LHCN-M2 (cell line): Measurements from ENCODE around the gene PAPSS1. TPM values are rescaled to one million over a fixed set of nuclear protein-coding genes. Genes with fewer than 3 reads are reported as not detected.

Experiments
- DNase-seq: peaks from one replicate; pipeline ENCODE4 v3.0.0-alpha.2; 2012; ENCODE audit warnings: low read depth
- total RNA-seq: library from RNA; depleted of rRNA; stranded (reverse); fragments of >200 nt; gene quantifications from 2 replicates; pipeline ENCODE4 v1.2.3, GENCODE V29; 2014

The PAPSS1 gene
- total RNA-seq, 1 experiment from 2014 or later = 84.2 TPM

- DNase-seq = no peak
Measured at GRCh38 chr4:107629318-107629717, 90.7 kb downstream of the PAPSS1 start.

GRCh38 chr4:107625391-107625902, 94.6 kb downstream of the PAPSS1 start:
- no peak for DNase-seq

- DNase-seq = no peak
Measured at GRCh38 chr4:107624024-107624423, 96.0 kb downstream of the PAPSS1 start.

- no peak for DNase-seq
Measured at GRCh38 chr4:107622006-107622405, 98.0 kb downstream of the PAPSS1 start.

- peak; percentile 48 for DNase-seq
Measured at GRCh38 chr4:107619731-107620130, 100.3 kb downstream of the PAPSS1 start.

DNA sequence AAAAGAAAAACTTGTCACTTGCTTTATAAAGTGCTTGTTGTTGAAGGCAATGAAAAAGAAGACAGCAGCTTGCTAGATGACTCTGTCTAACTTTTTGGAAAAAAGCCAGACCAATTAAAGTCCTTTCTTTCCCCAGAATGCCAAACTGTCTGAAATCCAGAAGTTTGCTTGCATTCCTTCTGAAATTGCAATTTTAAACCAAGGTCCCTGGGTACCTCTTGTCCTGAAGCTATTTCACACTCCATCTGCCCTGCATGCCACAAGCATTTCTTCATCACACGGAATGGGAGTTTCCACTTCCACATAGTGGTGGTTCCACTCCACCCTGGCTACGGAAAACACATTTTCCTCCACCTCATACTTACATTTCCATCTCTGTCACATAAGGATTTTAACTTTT, 101.0 kb downstream of the PAPSS1 start:
- DNase-seq = peak; percentile 94

DNA sequence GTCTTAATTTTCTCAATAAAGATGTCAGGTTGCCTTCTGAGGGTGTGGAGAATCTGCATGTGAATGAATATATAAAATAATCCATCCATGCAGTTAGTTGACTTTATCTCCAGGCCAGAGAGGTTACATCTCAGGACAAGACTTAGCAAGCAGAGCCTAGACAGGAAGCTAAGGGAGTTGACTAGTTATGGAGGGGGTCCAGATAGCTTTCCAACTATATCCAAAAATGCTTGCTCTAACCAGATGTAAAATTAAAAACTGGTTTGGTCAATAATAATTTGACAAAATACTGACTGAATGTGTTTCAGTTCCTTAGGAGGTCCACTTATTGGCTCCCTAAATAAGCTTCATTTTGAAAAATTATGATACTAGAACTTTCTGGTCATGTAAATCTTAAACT, 101.4 kb downstream of the PAPSS1 start:
- no peak for DNase-seq

DNA sequence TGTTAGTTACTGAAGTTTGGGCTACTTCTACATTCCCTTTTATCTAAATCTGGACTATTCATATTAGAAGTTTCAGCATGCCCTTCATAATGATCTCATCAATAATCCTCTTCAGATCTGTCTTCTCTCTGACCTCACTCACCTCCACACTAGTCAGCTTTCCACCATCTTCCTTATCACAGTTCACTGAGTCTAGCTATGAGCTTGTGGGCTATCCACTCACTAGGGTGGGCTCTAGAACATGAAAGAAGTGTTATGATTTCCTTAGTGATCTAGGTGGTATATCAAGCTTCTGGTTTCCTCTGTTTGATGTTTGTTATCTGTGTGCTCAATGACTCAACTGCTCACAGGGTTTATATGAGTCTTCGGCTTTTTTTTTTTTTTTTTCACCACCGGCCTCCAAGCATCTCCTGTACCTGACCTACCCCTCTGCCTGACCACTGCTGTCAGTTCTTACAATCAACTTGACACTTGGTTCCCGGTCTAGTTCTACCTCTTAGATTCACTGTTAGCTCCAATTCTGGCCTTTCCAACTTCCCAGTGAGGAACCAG, 103.1 kb downstream of the PAPSS1 start:
- no peak for DNase-seq

GRCh38 chr4:107615809-107616208, 104.2 kb downstream of the PAPSS1 start:
- peak; percentile 21 for DNase-seq

- DNase-seq = peak; percentile 8
Measured at GRCh38 chr4:107603430-107603829, 116.6 kb downstream of the PAPSS1 start.

GRCh38 chr4:107600983-107601382, 119.1 kb downstream of the PAPSS1 start:
- no peak for DNase-seq

DNA sequence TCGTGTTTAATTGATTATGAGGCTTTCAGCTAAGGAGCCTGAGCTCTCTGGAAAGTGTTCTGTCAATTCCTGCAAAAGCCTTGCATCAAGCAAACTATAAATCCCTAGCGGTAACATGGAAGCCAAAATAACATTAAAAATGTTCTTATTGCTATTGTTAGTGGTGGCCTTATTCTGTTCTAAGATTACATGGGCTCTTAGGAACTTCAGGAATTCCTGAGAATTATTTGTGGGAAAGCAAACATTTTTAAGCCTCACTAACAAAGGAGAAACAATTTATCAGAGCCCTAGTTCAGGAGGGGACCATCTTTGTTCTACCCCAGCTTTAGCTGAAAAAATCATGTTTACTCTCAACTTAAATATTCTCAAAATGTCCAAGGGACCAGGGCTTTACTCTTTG, 119.6 kb downstream of the PAPSS1 start:
- DNase-seq = peak; percentile 61

DNA sequence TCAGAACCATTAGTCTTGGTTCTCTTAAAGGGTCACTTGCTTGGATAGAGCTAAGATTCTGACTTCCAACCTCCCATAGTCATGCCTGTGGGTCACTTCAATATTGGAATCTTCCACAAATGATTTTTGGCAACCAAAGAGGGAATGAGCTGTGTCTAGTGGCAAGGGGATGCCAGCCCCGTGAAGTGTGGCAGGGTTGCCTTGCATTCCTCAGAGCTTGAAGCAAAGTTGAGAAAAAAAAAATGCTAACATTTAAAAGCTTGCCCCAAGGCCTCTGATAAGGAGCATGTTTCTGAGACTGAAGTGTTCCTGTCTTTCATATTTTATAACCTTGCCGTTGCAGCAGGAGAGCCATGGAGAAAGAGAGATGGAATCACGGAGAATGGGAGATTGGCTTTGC, 120.2 kb downstream of the PAPSS1 start:
- peak; percentile 23 for DNase-seq

- no peak for DNase-seq
Measured at GRCh38 chr4:107593230-107593629, 126.8 kb downstream of the PAPSS1 start.

DNA sequence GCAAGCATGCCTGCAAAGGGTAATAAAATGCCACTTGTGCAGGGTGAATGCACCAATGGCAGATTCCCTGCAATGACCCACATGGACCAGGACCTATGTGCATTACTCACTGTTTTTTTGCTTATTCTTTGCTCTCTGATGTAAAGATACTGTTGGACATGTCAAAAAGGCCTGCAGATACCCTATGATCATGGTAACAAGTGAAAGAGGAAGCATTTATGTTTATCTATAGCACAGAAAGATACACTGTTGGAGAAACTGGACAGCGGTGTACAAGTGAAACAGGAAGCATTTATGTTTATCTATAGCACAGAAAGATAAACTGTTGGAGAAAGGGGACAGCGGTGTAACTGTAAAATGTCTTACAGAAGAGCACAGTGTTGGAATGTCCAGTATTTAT, 127.5 kb downstream of the PAPSS1 start:
- DNase-seq = no peak

- DNase-seq = no peak
Measured at GRCh38 chr4:107589269-107589668, 130.8 kb downstream of the PAPSS1 start.

DNA sequence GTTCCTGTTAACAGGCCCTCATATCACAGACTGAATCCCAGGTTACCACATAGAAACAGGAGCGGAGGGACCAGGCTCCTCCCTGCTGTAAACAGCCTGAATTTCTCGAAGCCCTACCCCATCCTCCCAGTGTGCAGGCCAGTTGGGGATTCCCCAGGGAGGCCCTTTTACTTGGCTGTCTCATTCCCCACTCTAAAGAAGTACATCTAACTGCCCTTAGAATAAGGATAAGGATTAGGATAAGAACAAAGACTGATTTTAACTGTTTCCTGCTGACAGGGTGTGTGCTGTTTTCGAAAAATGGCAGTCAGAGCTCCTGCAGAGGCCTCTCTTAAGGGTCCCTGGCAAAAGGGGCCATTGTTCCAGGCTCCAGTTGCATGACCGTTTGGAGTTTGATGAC, 133.7 kb downstream of the PAPSS1 start:
- DNase-seq = no peak

- no peak for DNase-seq
Measured at GRCh38 chr4:107579099-107579498, 140.9 kb downstream of the PAPSS1 start.

DNA sequence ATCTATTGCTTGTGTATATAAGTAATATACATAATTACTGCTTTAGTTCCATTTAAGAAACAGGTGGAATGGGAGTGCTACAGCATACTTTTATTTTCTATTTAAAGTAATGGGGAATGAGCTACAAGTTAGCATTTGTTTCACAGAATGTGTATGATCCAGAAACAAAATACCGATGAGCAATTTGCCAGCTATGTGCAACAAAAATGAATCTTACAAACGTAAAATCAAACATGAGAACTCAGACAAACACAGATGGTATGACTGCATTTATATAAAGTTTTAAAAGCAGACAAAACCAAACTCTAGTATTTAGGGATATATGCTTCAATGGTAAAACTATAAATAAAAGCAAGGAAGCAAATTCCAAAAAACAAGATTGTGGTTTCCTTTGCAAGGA, 141.7 kb downstream of the PAPSS1 start:
- DNase-seq = peak; percentile 10

GRCh38 chr4:107577743-107578142, 142.3 kb downstream of the PAPSS1 start:
- no peak for DNase-seq

DNA sequence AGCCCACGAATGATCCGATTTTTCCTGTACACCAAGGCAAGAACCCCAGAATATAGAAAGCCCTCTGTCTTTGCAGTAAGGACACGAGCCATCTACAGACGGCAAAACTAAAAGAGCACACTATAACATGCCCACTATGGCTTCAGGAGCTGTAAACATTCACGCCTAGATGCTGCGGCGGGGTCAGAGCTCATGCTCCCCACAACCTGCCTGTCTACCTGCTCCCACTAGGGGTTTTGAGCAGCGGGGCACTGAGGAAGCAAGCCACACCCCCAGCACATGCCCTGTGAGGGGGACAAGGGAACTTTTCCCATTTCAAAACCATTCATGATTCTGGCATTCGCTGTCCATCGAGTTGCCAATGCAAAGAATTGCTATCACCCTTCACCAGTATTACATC, 144.8 kb downstream of the PAPSS1 start:
- DNase-seq = no peak

DNA sequence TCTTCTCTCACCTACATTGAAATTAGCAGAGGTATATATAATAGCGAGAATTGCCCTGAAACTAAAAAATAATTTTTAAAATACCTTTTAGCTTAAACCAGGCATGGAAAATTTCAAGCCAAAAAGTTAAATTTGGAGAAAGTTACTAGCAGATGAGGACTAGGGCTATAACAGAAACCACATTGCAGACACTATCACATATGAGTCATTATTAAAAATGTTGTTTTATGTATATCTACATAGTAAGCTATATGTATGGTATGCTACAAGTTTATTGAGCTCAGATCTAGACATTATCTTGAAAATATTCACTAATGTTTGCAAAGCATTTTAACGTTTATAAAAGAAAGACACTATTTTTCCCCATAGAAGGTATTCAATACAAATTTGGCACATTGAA, 147.8 kb downstream of the PAPSS1 start:
- no peak for DNase-seq

DNA sequence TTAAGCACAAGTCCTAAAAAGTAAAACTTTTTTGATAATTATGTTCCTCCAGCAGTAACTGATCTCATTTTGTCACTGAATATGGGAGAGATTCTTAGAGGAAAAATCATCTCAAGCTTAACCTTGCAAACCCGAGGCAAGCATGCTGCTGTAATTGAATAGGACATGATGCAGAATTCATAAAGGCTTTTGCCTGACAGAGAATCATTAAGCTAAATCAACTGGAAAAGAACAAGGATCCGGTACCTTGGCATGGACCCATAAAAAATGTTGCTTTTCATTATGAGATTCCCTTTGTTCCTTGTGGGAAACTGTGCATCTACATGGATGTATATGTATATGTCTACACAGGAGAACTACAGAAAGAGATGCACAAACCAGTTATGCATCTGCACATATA, 149.1 kb downstream of the PAPSS1 start:
- no peak for DNase-seq

GRCh38 chr4:107564326-107564725, 155.7 kb downstream of the PAPSS1 start:
- peak; percentile 65 for DNase-seq
